Pancreas (tissue), 10 donors: ENCODE results near the gene ARHGAP26. TPM values are rescaled to one million over a fixed set of nuclear protein-coding genes. Genes with fewer than 3 reads are reported as not detected.
A peak's percentile ranks its signal among the peaks of the same experiment; 100 is the strongest.

Source experiments
- ATAC-seq, 4 donors: fragments of 200-7000 bp; cut with Tn5 transposase; one replicate each; pipeline versions ENCODE4 v1.8.0 to v1.9.1; 2020; ENCODE audit warnings: mild to moderate bottlenecking in 4 of 4, moderate library complexity in 4 of 4
- DNase-seq, 6 donors: peaks; one replicate each; pipeline ENCODE4 v3.0.0-alpha.2; 2020
- FAIRE-seq: peaks from 2 replicates; lab custom pipeline; 2012; peaks lifted over from hg19 to GRCh38; lab: Jason Lieb, UNC
- H3K27ac ChIP-seq, 4 donors: fragments of 200-600 bp; sonication (generic); 1 replicate in 3 of 4; 2 replicates in 1 of 4; pipeline versions ENCODE4 v1.5.0 to v1.8.0; 2020
- H3K27me3 ChIP-seq, 4 donors: fragments of 200-600 bp; one replicate each; pipeline ENCODE4 v1.8.0; 2021
- H3K36me3 ChIP-seq, 3 donors: fragments of 200-600 bp; sonication (generic) in 1 of 3; one replicate each; pipeline versions ENCODE4 v1.5.0 to v1.8.0; 2020 to 2021
- H3K4me1 ChIP-seq, 3 donors: fragments of 200-600 bp; one replicate each; pipeline ENCODE4 v1.8.0; 2021
- H3K4me3 ChIP-seq, 4 donors: fragments of 200-600 bp; sonication (generic) in 2 of 4; one replicate each; pipeline versions ENCODE4 v1.5.0 to v1.8.0; 2020 to 2021
- H3K9me3 ChIP-seq, 4 donors: fragments of 200-600 bp; one replicate each; pipeline ENCODE4 v1.8.0; 2021
- CTCF ChIP-seq, 4 donors: fragments of 200-600 bp; sonication (generic) in 3 of 4; IDR thresholded peaks; one replicate each; pipeline versions ENCODE4 v1.5.0 to v1.8.0; 2021; ENCODE audit warnings: antibody characterized with exemption in 4 of 4
- WGBS, 2 donors: extraction: QIAGEN DNeasy Blood & Tissue Kit; methylation state at CpG; one replicate each; pipeline ENCODE4 v1.1.7; 2013; 5-methylcytosine and 5-hydroxymethylcytosine counted together
- intact Hi-C, 3 donors: fragments of 100-400 bp; cut with DNase I; formaldehyde crosslinking; loops; one replicate each; pipeline versions ENCODE4 v1.11.1 to v1.14.2; 2022
- polyA plus RNA-seq, 2 donors: library from polyadenylated mRNA; stranded (reverse); fragments of 200-250 nt; gene quantifications; one replicate each; pipeline ENCODE4 v1.2.3, GENCODE V29; 2013
- total RNA-seq, 6 donors: library from RNA; stranded (reverse); fragmentation: NEBNext Ultra II Directional in 4 of 6; extraction: Animal tissue kit (Norgen Biotek cat#: 25700) in 4 of 6; gene quantifications; one replicate each; pipeline versions ENCODE4 v1.2.1 to v1.2.4, GENCODE V29; 2021 to 2023
- donor health status: healthy with polysubstance abuse.
- donor health status: DM: no; HTN: no; CAD: no; lungs with moderate emphysema.
- donor health status: DM: no; HTN: no; CAD: no.
- donor health status: control.
- donor health status: control.
- donor health status: Bipolar disorder and iron deficiency.
- donor health status: DM: yes; HTN: yes; CAD: no.
- donor health status: DM: no; HTN: no; CAD: no.
- donor health status: DM: no; HTN: no; CAD: no.
- donor health status: DM: yes; HTN: yes; CAD: no.

ARHGAP26 gene
- total and polyA plus RNA-seq, 8 donors, result 3.0 to 28.1 (median 10.3) TPM

GRCh38 chr5:143063175-143063970 lies 293.2 kb downstream of the ARHGAP26 start:
- WGBS, 2 donors, result 81% methylated on average over 7 of the region's 7 CpGs
- ATAC-seq, result peak in 2 of 4 donors; percentile 32 to 56
- no peaks in the 10 kb centered on the region for H3K36me3 ChIP-seq

GRCh38 chr5:143064218-143064641 lies 294.1 kb downstream of the ARHGAP26 start:
- H3K27ac ChIP-seq, result peak overlapping the region in 1 of 4 donors; percentile 23
- H3K9me3 ChIP-seq, result no peaks in the 10 kb centered on the region
- no peak for TF ChIP-seq CTCF (IDR thresholded peaks at IDR 0.05)
- ATAC-seq (peak in 3 of 4 donors; percentile 17 to 25 (median 19)), DNase-seq (no peak), FAIRE-seq (no peak)
- H3K4me1 ChIP-seq, result no peaks in the 10 kb centered on the region
- intact Hi-C loops, result no loop called here
- H3K4me3 ChIP-seq, result no peak overlapping the region
- no peaks in the 10 kb centered on the region for H3K36me3 ChIP-seq
- no peaks in the 10 kb centered on the region for H3K27me3 ChIP-seq
- 77 to 81% methylated on average over 5 of the region's 5 CpGs for WGBS, 2 donors

More at GRCh38 chr5:143063175-143063970, 293.2 kb downstream of the ARHGAP26 start:
- intact Hi-C loops, result no loop called here
- no peaks in the 10 kb centered on the region for H3K9me3 ChIP-seq
- no peak for TF ChIP-seq CTCF (IDR thresholded peaks at IDR 0.05)
- H3K4me1 ChIP-seq, result no peaks in the 10 kb centered on the region
- H3K27ac ChIP-seq, result peak overlapping the region in 1 of 4 donors; percentile 23
- DNase-seq (peak in 1 of 6 donors; percentile 32), FAIRE-seq (no peak)
- no peaks in the 10 kb centered on the region for H3K27me3 ChIP-seq
- no peak overlapping the region for H3K4me3 ChIP-seq

- no peaks in the 10 kb centered on the region for H3K9me3 ChIP-seq
- intact Hi-C loops, result no loop called here
- H3K36me3 ChIP-seq, result no peaks in the 10 kb centered on the region
- H3K4me3 ChIP-seq, result no peak overlapping the region
- no peak for TF ChIP-seq CTCF (IDR thresholded peaks at IDR 0.05)
- DNase-seq, result no peak
- FAIRE-seq, result no peak
- 72 to 90% methylated on average over 2 of the region's 2 CpGs for WGBS, 2 donors
- peak overlapping the region in 1 of 4 donors; percentile 20 for H3K27ac ChIP-seq
- H3K27me3 ChIP-seq, result no peaks in the 10 kb centered on the region
- peak in 1 of 4 donors; percentile 38 for ATAC-seq
- no peaks in the 10 kb centered on the region for H3K4me1 ChIP-seq
Observed at GRCh38 chr5:143064676-143065075, 294.5 kb downstream of the ARHGAP26 start.

GRCh38 chr5:143065185-143065965 lies 295.2 kb downstream of the ARHGAP26 start:
- H3K4me1 ChIP-seq, result no peaks in the 10 kb centered on the region
- TF ChIP-seq CTCF (IDR thresholded peaks at IDR 0.05), result no peak
- no peak overlapping the region for H3K4me3 ChIP-seq
- WGBS, 2 donors, result 86 to 88% methylated on average over 10 of the region's 10 CpGs
- no peak for DNase-seq
- intact Hi-C loops, result no loop called here
- no peak for FAIRE-seq
- H3K27ac ChIP-seq, result peak overlapping the region in 1 of 4 donors; percentile 20
- H3K9me3 ChIP-seq, result no peaks in the 10 kb centered on the region
- ATAC-seq, result peak in 1 of 4 donors; percentile 22
- H3K36me3 ChIP-seq, result no peaks in the 10 kb centered on the region
- no peaks in the 10 kb centered on the region for H3K27me3 ChIP-seq
